ENCODE measurements around the gene BCL2L12.
"Not testable (repeated sequence)": the region's sequence is repeated elsewhere in the genome, so short reads cannot be mapped to it uniquely, and the experiment has no call there.

Gene BCL2L12

DNA sequence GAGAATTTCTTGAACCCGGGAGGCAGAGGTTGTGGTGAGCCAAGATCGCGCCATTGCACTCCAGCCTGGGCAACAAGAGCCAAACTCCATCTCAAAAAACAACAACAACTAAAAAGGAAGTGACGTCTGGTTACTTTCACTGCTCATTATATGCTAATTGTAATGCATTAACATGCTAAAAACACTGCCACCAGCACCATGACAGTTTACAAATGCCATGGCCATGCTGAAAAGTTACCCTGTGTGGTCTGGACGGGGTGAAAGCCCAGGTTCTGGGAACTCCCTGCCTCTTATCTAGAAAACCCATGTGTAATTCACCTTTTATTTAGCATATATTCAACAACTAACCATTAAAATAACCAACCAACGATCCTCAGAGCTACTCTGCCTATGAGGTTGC lies 53.3 kb downstream of the BCL2L12 start:
- DNase-seq = no peak

DNA sequence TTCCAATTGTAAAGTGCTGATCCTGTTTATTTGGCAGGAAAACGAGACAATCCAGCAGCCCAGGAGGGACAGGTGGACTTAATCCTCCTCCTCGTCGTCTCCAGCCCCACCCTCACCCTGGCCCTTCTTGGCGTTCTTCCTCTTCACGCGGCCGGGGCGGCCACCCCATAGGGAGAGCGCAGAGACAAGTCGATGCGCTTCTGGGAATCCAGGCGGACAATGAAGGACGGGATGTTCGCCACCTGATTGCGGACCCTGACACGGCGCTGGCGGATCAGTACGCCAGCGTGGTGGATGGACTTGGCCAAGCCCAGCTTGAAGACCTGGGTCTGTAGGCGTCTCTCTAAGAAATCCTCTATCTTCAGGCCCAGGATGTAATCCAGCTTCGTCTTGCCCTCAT lies 53.7 kb downstream of the BCL2L12 start:
- DNase-seq = not testable (repeated sequence)
